HL-60 (cell line): ENCODE results near the gene SHC1.

Experiments used
- DNase-seq, 2 experiments: peaks; one replicate each; pipeline ENCODE4 v3.0.0-alpha.2; 2010 to 2020; ENCODE audit warnings: low read depth in 1 of 2, low spot score in 1 of 2
- H3K27ac ChIP-seq: fragments of 250-450 bp; sonication (Bioruptor Pico); replicated peaks from 2 replicates; pipeline ENCODE4 v1.5.1; 2020; ENCODE audit warnings: mild to moderate bottlenecking, moderate library complexity
- H3K27me3 ChIP-seq: fragments of 250-450 bp; sonication (Bioruptor Pico); 2 replicates; pipeline ENCODE4 v1.5.1; 2021; ENCODE audit warnings: mild to moderate bottlenecking, moderate library complexity; ENCODE audit not compliant: insufficient read depth, poor library complexity, severe bottlenecking
- H3K4me3 ChIP-seq: replicated peaks from 2 replicates; pipeline ENCODE4 v1.5.1; 2011; ENCODE audit warnings: mild to moderate bottlenecking, control low read depth, low read length; ENCODE audit not compliant: insufficient read depth
- CTCF ChIP-seq: IDR thresholded peaks from one replicate; pipeline ENCODE4 v1.5.1; 2011; ENCODE audit warnings: low read length, control low read depth, inconsistent platforms; ENCODE audit not compliant: insufficient read depth
- GABPA ChIP-seq: IDR thresholded peaks from 2 replicates; pipeline ENCODE4 v1.6.1; 2012; ENCODE audit warnings: low read depth
- POLR2AphosphoS5 ChIP-seq: IDR thresholded peaks from 2 replicates; pipeline ENCODE4 v1.6.1; 2012; ENCODE audit warnings: low read depth
- REST ChIP-seq: IDR thresholded peaks from 2 replicates; pipeline ENCODE4 v1.6.1; 2012; ENCODE audit warnings: low read depth; ENCODE audit not compliant: insufficient replicate concordance
- SPI1 ChIP-seq: IDR thresholded peaks from 2 replicates; pipeline ENCODE4 v1.6.1; 2012; ENCODE audit warnings: low read depth, mild to moderate bottlenecking, borderline replicate concordance

Gene SHC1

GRCh38 chr1:155000411-155000725, 29.8 kb upstream of the SHC1 start:
- no peak for TF ChIP-seq GABPA
- DNase-seq, result no peak
- Histone ChIP-seq H3K27me3 (no peaks in the 10 kb centered on the region), H3K4me3 (peak overlapping the region; percentile 72), H3K27ac (peak overlapping the region; percentile 88)

- peak in 1 of 2 experiments; percentile 50 for DNase-seq
- H3K27me3 ChIP-seq, result no peaks in the 10 kb centered on the region
- TF ChIP-seq POLR2AphosphoS5, result peak; percentile 62
- TF ChIP-seq SPI1, result 0 out of 2 replicates have a peak, but pooled peaks have one; percentile 1
- no peak for TF ChIP-seq GABPA
- peak; percentile 48 for TF ChIP-seq REST
- no peak for TF ChIP-seq CTCF
- H3K4me3 ChIP-seq, result peak overlapping the region; percentile 72
- peak overlapping the region; percentile 88 for H3K27ac ChIP-seq
Measured at GRCh38 chr1:154999571-155000410, 29.2 kb upstream of the SHC1 start.

GRCh38 chr1:154998818-154999570, 28.4 kb upstream of the SHC1 start:
- DNase-seq, result peak; percentile 67 to 85
- Histone ChIP-seq H3K4me3 (peak overlapping the region; percentile 72), H3K27me3 (no peaks in the 10 kb centered on the region), H3K27ac (peak overlapping the region; percentile 88)
- TF ChIP-seq CTCF (peak; percentile 91), REST (no peak), SPI1 (no peak), GABPA (no peak), POLR2AphosphoS5 (peak; percentile 42; the same call in 1 of the 2 replicates)

- no peak overlapping the region for H3K4me3 ChIP-seq
- no peak overlapping the region for H3K27ac ChIP-seq
- DNase-seq, result no peak
- H3K27me3 ChIP-seq, result no peaks in the 10 kb centered on the region
- TF ChIP-seq CTCF, result peak; percentile 4
- no peak for TF ChIP-seq SPI1
Measured at GRCh38 chr1:154998201-154998780, 27.7 kb upstream of the SHC1 start.
